ENCODE data around the gene DEGS2.

Gene DEGS2

GRCh38 chr14:100115236-100115635 lies 44.2 kb downstream of the DEGS2 start:
- H3K4me3 ChIP-seq (ENCODE audit: low read depth, low read length) = no peak overlapping the region
- ChIA-PET CTCF (interaction anchor here (1.3 to 2.6 kb wide), 3 partner anchors 10 to 133 kb away, joined by 5 to 13 read pairs (median 8); no protein-coding TSS in a partner anchor), POLR2A (no interaction called here)
- DNase-seq (ENCODE audit: low read depth, low spot score) = no peak
- TF ChIP-seq, protein P1, sequence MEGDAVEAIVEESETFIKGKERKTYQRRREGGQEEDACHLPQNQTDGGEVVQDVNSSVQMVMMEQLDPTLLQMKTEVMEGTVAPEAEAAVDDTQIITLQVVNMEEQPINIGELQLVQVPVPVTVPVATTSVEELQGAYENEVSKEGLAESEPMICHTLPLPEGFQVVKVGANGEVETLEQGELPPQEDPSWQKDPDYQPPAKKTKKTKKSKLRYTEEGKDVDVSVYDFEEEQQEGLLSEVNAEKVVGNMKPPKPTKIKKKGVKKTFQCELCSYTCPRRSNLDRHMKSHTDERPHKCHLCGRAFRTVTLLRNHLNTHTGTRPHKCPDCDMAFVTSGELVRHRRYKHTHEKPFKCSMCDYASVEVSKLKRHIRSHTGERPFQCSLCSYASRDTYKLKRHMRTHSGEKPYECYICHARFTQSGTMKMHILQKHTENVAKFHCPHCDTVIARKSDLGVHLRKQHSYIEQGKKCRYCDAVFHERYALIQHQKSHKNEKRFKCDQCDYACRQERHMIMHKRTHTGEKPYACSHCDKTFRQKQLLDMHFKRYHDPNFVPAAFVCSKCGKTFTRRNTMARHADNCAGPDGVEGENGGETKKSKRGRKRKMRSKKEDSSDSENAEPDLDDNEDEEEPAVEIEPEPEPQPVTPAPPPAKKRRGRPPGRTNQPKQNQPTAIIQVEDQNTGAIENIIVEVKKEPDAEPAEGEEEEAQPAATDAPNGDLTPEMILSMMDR (IDR thresholded peaks at IDR 0.05; ENCODE audit: insufficient read depth, low read length, missing control alignments) = no peak

DNA sequence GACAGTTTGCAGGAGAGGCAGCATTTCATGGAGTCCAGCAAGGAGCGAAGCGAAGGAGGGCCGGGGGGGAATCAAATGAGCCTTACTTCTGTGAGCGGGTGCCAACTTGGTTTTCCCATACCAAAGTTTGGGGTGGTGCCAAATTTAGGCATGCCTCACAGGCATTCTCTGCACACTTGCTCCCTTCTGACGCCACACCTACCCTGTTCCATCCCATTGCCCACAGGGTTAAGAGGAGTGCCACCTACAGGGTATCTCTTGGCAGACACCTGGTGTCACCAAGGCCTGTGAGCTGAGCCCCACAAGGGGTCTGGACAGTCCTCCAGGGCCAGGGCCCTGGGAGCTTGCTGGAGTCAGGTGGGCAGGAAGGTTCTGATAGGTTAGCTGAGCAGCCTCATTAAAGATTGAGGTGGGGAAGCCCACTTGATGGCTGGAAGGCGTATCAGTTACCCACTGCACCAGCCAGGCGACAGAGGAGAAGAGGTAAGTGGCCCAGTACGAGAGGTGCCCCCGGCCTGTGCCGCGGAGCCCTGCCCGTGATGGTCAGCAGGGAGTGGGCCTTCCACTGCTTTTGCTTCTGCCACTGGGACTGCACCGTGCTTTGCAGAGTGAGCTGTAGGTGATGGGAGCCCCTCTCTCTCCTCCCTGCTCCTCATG lies 45.2 kb downstream of the DEGS2 start:
- CTCF ChIA-PET = interaction anchor here (1.1 to 2.0 kb wide), 3 partner anchors 9 to 133 kb away, joined by 5 to 8 read pairs (median 7); no protein-coding TSS in a partner anchor
- POLR2A ChIA-PET = interaction anchor here (0.5 kb wide), 1 partner anchor 48 kb away, joined by 3 read pairs; no protein-coding TSS in a partner anchor
- no peak overlapping the region for H3K4me3 ChIP-seq (ENCODE audit: low read depth, low read length)
- DNase-seq (ENCODE audit: low read depth, low spot score) = no peak
- TF ChIP-seq, protein P1 (IDR thresholded peaks at IDR 0.05; ENCODE audit: insufficient read depth, low read length, missing control alignments) = no peak

DNA sequence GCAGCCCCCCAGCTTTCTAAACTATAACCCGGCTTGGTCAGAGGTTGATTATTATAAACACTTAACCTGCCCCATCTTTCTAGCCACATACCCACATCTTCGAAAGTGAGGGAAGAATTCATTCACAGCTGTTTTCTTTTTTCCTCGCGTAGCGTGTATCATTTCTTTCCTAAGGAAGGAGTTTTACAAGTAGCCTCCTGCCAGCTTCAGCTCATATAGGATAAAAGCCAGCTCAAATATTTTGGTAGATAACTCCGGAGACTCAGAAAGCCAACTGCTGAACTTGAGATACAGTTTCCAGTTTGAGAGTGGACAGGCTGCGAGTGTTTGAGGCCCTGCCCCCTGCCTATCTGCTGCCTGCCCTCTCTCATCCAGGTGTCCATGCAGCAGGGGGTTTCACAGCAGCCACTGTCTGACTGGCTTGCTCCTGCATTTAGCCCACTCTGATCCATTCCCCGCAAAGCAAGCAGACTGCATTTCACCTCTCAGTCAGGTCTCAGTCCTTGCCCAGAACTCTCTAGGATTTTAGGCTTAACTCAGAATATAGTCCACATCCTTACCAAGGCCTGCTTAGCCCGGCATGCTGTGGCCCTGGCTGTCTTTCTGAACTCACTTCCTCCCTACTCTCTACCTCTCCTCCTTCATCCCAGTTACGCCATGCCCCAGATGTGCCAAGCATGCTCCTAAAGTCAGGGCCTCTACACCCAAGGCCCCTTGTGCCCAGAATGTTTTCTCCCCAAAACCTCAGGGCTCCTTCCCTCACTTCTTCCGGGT lies 47.3 kb downstream of the DEGS2 start:
- CTCF ChIA-PET = interaction anchor here (0.6 to 10.4 kb wide), 6 partner anchors 7 to 134 kb away, joined by 3 to 286 read pairs (median 5); no protein-coding TSS in a partner anchor
- TF ChIP-seq, protein P1 (IDR thresholded peaks at IDR 0.05; ENCODE audit: insufficient read depth, low read length, missing control alignments) = no peak
- DNase-seq (ENCODE audit: low read depth, low spot score) = no peak
- POLR2A ChIA-PET = no interaction called here
- H3K4me3 ChIP-seq (ENCODE audit: low read depth, low read length) = no peak overlapping the region

- ChIA-PET CTCF (interaction anchor here (1.2 to 10.4 kb wide), 4 partner anchors 9 to 136 kb away, joined by 4 to 286 read pairs (median 69); no protein-coding TSS in a partner anchor), POLR2A (no interaction called here)
- H3K4me3 ChIP-seq (ENCODE audit: low read depth, low read length) = no peak overlapping the region
- TF ChIP-seq, protein P1 (IDR thresholded peaks at IDR 0.05; ENCODE audit: insufficient read depth, low read length, missing control alignments) = no peak
- no peak for DNase-seq (ENCODE audit: low read depth, low spot score)
Measured at GRCh38 chr14:100110816-100111215, 48.6 kb downstream of the DEGS2 start.

DNA sequence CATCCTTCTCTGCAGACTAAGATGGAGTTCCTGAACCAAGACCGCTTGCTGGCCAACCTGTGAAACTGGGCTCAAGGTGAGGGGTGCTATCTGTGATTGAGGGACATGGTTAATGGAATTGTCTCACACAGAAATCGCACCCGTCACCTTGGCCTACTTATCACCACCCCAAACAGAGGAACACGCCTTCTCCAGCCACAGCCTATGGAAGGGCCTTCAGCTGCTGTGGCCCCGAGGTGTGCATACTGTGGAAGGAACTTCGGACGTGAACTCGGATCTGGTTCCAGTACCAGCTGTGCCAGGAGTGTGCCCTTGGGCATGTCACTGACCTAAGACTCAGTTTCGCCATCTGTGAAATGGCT lies 49.9 kb downstream of the DEGS2 start:
- H3K4me3 ChIP-seq (ENCODE audit: low read depth, low read length) = no peak overlapping the region
- DNase-seq (ENCODE audit: low read depth, low spot score) = no peak
- ChIA-PET CTCF (interaction anchor here (0.8 to 10.4 kb wide), 16 partner anchors 10 to 134 kb away, joined by 3 to 286 read pairs (median 14); no protein-coding TSS in a partner anchor), POLR2A (interaction anchor here (0.6 kb wide), 1 partner anchor 90 kb away, joined by 3 read pairs; no protein-coding TSS in a partner anchor)
- TF ChIP-seq, protein P1 (IDR thresholded peaks at IDR 0.05; ENCODE audit: insufficient read depth, low read length, missing control alignments) = no peak
